ENCODE results near the gene BAX.

DNA sequence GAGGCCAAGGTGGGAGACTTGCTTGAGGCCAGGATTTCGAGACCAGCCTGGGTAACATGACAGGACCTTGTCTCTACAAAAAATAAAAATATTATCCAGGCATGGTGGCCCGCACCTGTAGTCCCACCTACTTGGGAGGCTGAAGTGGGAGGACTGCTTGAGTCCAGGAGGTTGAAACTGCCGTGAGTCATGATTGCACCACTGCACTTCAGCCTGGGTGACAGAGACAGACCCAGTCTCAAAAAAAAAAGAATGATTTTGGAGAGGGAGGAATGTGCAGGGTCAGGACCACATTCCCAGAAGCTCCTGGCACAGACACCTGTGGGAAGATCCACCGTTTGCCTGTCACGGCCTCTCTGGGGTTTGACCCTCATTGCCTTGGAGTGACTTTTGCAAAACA lies 9.3 kb upstream of the BAX start:
- TF ChIP-seq CTCF (IDR thresholded peaks at IDR 0.05), result no peak
- TF ChIP-seq, protein P1, sequence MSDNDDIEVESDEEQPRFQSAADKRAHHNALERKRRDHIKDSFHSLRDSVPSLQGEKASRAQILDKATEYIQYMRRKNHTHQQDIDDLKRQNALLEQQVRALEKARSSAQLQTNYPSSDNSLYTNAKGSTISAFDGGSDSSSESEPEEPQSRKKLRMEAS (CRISPR knock-in tag; IDR thresholded peaks at IDR 0.05), result no peak
